ENCODE data around the gene SPCS2.

Gene SPCS2

DNA sequence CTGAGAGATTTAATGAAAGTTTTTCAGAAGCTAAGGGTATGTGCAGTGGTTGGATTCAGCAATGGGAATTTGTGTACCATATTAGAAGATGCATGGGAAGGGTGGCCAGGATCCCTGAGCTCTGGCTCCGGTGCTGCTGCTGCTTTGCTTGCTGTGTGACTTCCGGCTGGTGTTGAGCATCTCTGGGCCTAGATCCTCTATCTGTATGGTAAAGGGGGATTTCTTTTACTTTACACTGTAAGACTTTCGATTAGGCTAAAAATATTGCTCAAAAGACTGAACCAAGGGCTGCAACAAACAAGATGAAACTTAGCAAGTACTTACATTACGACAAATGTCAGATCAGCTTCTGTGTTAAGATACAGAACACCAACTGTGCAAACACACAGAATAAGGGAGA, 39.3 kb upstream of the SPCS2 start:
- TF ChIP-seq, protein P1, sequence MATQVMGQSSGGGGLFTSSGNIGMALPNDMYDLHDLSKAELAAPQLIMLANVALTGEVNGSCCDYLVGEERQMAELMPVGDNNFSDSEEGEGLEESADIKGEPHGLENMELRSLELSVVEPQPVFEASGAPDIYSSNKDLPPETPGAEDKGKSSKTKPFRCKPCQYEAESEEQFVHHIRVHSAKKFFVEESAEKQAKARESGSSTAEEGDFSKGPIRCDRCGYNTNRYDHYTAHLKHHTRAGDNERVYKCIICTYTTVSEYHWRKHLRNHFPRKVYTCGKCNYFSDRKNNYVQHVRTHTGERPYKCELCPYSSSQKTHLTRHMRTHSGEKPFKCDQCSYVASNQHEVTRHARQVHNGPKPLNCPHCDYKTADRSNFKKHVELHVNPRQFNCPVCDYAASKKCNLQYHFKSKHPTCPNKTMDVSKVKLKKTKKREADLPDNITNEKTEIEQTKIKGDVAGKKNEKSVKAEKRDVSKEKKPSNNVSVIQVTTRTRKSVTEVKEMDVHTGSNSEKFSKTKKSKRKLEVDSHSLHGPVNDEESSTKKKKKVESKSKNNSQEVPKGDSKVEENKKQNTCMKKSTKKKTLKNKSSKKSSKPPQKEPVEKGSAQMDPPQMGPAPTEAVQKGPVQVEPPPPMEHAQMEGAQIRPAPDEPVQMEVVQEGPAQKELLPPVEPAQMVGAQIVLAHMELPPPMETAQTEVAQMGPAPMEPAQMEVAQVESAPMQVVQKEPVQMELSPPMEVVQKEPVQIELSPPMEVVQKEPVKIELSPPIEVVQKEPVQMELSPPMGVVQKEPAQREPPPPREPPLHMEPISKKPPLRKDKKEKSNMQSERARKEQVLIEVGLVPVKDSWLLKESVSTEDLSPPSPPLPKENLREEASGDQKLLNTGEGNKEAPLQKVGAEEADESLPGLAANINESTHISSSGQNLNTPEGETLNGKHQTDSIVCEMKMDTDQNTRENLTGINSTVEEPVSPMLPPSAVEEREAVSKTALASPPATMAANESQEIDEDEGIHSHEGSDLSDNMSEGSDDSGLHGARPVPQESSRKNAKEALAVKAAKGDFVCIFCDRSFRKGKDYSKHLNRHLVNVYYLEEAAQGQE (IDR thresholded peaks at IDR 0.05; ENCODE audit: insufficient read depth in 1 of 2, low read depth in 2 of 2, low read length in 2 of 2), result no peak
- no peak for TF ChIP-seq TAF1 (IDR thresholded peaks at IDR 0.05; ENCODE audit: borderline replicate concordance, insufficient read depth, low read length)
- no peak for TF ChIP-seq POLR2AphosphoS5 (IDR thresholded peaks at IDR 0.05; ENCODE audit: low read depth, low read length)
- no peak for TF ChIP-seq FOXP2 (optimal IDR thresholded peaks at IDR 0.05; ENCODE audit: borderline replicate concordance, extremely low read depth, extremely low read length, insufficient read depth)
- TF ChIP-seq SIN3A (IDR thresholded peaks at IDR 0.05; ENCODE audit: borderline replicate concordance, insufficient read depth, low read length), result no peak

DNA sequence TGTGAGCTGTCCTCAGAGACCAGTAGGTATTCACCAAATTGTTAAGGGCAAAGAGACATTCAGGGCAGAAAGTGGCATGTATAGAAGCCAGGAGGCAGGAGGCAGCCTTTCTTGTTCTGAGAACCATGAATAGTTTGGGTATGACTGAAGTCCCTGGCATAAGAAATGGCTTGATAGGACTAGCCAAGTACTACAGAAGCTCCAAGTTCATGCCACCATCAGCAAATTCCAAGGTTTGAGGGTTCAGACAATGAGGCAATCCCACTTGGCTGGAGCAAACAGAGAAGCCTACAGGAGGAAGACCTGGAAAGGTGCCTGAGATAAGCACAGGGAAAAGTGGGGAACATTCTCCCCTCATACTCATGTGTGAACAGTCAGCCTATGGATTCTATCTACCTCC, 25.9 kb upstream of the SPCS2 start:
- TF ChIP-seq TAF1 (IDR thresholded peaks at IDR 0.05; ENCODE audit: borderline replicate concordance, insufficient read depth, low read length), result no peak
- TF ChIP-seq SIN3A (IDR thresholded peaks at IDR 0.05; ENCODE audit: borderline replicate concordance, insufficient read depth, low read length), result no peak
- TF ChIP-seq, protein P1 (IDR thresholded peaks at IDR 0.05; ENCODE audit: insufficient read depth in 1 of 2, low read depth in 2 of 2, low read length in 2 of 2), result no peak
- TF ChIP-seq FOXP2 (optimal IDR thresholded peaks at IDR 0.05; ENCODE audit: borderline replicate concordance, extremely low read depth, extremely low read length, insufficient read depth), result no peak
- no peak for TF ChIP-seq POLR2AphosphoS5 (IDR thresholded peaks at IDR 0.05; ENCODE audit: low read depth, low read length)

DNA sequence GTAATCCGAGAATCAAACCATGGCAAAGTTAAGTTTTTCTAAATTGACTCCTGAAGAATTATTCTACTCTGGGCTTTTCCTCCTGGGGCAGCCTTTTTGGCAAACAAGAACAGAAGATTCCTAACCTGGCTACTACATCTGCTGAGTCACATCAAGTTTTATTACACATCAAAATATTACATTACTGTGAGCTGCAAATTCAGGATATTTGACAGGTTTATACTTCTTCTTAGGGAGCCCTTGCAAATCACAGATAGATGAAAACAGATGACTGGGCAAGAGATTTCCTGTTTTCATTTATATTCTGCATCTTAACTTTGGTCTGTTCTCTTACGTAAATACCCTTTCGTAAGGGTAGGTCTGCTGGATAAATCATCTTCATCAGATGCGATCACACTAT, 23.8 kb upstream of the SPCS2 start:
- TF ChIP-seq POLR2AphosphoS5 (IDR thresholded peaks at IDR 0.05; ENCODE audit: low read depth, low read length) (no peak), FOXP2 (optimal IDR thresholded peaks at IDR 0.05; ENCODE audit: borderline replicate concordance, extremely low read depth, extremely low read length, insufficient read depth) (no peak), TAF1 (IDR thresholded peaks at IDR 0.05; ENCODE audit: borderline replicate concordance, insufficient read depth, low read length) (no peak), SIN3A (IDR thresholded peaks at IDR 0.05; ENCODE audit: borderline replicate concordance, insufficient read depth, low read length) (no peak)
- TF ChIP-seq, protein P1 (IDR thresholded peaks at IDR 0.05; ENCODE audit: insufficient read depth in 1 of 2, low read depth in 2 of 2, low read length in 2 of 2), result no peak

DNA sequence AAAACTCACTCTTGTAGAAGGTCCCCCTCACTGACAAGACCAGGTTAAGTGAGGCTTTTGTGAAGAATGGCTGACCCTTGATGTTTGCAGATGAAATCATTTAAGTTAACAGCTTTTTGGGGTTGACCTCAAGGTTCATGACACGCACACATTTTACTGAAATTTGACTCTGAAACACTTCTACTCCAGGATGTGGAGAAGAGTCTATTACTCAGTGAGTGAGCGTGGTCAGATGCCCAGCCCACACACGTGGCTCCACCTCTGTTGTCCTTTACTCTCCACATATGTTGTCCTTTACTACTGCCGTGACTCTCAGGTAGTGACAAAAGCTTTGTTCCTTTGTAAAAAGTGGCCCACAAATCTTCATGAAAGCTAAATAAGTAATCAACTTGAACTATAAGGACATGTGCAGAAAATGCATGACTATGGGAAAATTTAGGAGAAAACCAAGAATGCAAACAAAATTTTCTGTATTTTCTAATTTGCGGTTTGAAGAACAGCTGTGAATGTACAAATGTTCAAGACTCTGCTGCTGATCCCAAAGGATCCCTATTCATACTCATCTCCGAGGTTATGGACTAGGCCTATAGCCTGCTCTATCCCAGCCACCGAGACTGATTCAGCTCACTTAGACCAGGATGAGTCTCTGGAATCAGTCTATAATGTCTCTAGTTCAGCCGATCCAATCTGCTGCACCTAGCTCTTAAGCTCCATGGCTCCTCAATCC, 22.6 kb upstream of the SPCS2 start:
- TF ChIP-seq FOXP2 (optimal IDR thresholded peaks at IDR 0.05; ENCODE audit: borderline replicate concordance, extremely low read depth, extremely low read length, insufficient read depth), result no peak
- no peak for TF ChIP-seq POLR2AphosphoS5 (IDR thresholded peaks at IDR 0.05; ENCODE audit: low read depth, low read length)
- TF ChIP-seq, protein P1 (IDR thresholded peaks at IDR 0.05; ENCODE audit: insufficient read depth in 1 of 2, low read depth in 2 of 2, low read length in 2 of 2), result no peak
- no peak for TF ChIP-seq SIN3A (IDR thresholded peaks at IDR 0.05; ENCODE audit: borderline replicate concordance, insufficient read depth, low read length)
- no peak for TF ChIP-seq TAF1 (IDR thresholded peaks at IDR 0.05; ENCODE audit: borderline replicate concordance, insufficient read depth, low read length)
